Tibial nerve (tissue), 3 donors: ENCODE results near the gene ABHD1.

Source experiments
- CTCF ChIP-seq, 5 experiments: fragments of 200-600 bp in 3 of 5; fragments of 450-650 bp in 2 of 5; sonication (generic) in 3 of 5; IDR thresholded peaks; one replicate each; pipeline ENCODE4 v1.5.1; 2016 to 2019; ENCODE audit warnings: antibody characterized with exemption in 5 of 5, mild to moderate bottlenecking in 3 of 5, moderate library complexity in 2 of 5
- POLR2A ChIP-seq, 2 donors: fragments of 450-650 bp; IDR thresholded peaks; one replicate each; pipeline ENCODE4 v1.6.1; 2017; ENCODE audit warnings: antibody characterized with exemption in 2 of 2, mild to moderate bottlenecking in 2 of 2, moderate library complexity in 2 of 2

GRCh38 chr2:27095745-27096651 lies 27.6 kb upstream of the ABHD1 start:
- TF ChIP-seq CTCF (IDR thresholded peaks at IDR 0.05) (no peak), POLR2A (IDR thresholded peaks at IDR 0.05) (no peak)
